Chondrocyte (in vitro differentiated cells): ENCODE results near the gene RND2. TPM values are rescaled to one million over a fixed set of nuclear protein-coding genes. Genes with fewer than 3 reads are reported as not detected.

Experiments
- DNase-seq: peaks from one replicate; pipeline ENCODE4 v3.0.0; 2021; ENCODE audit warnings: mixed read lengths, low spot score
- H3K27ac Mint-ChIP-seq: one replicate; pipeline ENCODE4 v1.8.0; 2021; ENCODE audit warnings: mild to moderate bottlenecking, moderate library complexity, mixed read lengths; ENCODE audit not compliant: unreplicated experiment
- H3K27me3 Mint-ChIP-seq: 2 replicates; pipeline ENCODE4 v1.8.0; 2021; ENCODE audit warnings: low read depth, mixed read lengths
- H3K36me3 Mint-ChIP-seq: 2 replicates; pipeline ENCODE4 v1.8.0; 2021; ENCODE audit warnings: low read depth, mixed read lengths
- H3K4me1 Mint-ChIP-seq: 2 replicates; pipeline ENCODE4 v1.8.0; 2021; ENCODE audit warnings: low read depth, mild to moderate bottlenecking, mixed read lengths
- H3K4me3 Mint-ChIP-seq: one replicate; pipeline ENCODE4 v1.8.0; 2021; ENCODE audit warnings: mild to moderate bottlenecking, moderate library complexity, mixed read lengths; ENCODE audit not compliant: unreplicated experiment
- H3K9me3 Mint-ChIP-seq: 2 replicates; pipeline ENCODE4 v1.8.0; 2021; ENCODE audit warnings: low read depth, mixed read lengths
- total RNA-seq: library from RNA; stranded (reverse); gene quantifications from 3 replicates; pipeline ENCODE4 v1.2.1, GENCODE V29; 2021
- TF ChIP-seq, protein P1 (sequence below): fragments of 200-600 bp; sonication (generic); IDR thresholded peaks from 2 replicates; pipeline ENCODE4 v1.5.0; 2021; ENCODE audit warnings: antibody characterized with exemption, mild to moderate bottlenecking, moderate library complexity

Gene RND2
- total RNA-seq, 1 donor from 2014 or later = 1.1 TPM

DNA sequence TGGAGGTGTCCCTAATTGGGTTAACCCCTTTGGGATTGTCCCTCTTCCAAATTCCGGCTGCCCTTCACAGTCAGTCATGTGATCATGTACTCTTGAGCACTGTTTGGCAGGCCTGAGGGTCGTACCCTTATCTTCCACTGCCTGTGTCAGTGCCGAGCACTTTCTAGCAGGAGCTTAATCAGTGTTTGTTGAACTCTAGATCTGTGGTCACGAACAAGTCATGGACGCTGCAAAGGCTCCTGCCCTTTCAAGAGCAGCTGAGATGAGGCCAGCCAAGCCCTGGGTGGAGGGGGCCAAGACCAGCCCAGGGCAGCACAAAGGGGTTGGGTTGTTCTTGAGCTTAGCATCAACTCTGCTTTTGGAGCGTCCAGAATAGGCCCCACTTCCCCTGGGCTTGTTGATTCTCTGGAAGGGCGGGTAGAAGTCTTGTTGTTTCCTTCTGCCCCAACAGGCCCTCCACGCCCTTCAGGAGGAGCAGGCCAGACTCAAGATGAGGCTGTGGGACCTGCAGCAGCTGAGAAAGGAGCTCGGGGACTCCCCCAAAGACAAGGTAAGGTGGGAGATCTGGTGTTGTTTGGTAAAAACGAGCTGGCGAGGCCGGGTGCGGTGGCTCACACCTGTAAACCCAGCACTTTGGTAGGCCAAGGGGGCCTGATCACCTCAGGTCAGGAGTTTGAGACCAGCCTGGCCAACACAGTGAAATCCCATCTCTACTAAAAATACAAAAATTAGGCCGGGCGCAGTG is 13.1 kb upstream of the RND2 start:
- H3K27me3 Mint-ChIP-seq = no peaks in the 10 kb centered on the region
- H3K36me3 Mint-ChIP-seq = peaks cover 18% of the 10 kb centered on the region
- no peak for DNase-seq
- peaks cover 18% of the 10 kb centered on the region for H3K4me1 Mint-ChIP-seq
- H3K9me3 Mint-ChIP-seq = no peaks in the 10 kb centered on the region
- H3K27ac Mint-ChIP-seq = no peak overlapping the region
- H3K4me3 Mint-ChIP-seq = no peak overlapping the region
- TF ChIP-seq, protein P1, sequence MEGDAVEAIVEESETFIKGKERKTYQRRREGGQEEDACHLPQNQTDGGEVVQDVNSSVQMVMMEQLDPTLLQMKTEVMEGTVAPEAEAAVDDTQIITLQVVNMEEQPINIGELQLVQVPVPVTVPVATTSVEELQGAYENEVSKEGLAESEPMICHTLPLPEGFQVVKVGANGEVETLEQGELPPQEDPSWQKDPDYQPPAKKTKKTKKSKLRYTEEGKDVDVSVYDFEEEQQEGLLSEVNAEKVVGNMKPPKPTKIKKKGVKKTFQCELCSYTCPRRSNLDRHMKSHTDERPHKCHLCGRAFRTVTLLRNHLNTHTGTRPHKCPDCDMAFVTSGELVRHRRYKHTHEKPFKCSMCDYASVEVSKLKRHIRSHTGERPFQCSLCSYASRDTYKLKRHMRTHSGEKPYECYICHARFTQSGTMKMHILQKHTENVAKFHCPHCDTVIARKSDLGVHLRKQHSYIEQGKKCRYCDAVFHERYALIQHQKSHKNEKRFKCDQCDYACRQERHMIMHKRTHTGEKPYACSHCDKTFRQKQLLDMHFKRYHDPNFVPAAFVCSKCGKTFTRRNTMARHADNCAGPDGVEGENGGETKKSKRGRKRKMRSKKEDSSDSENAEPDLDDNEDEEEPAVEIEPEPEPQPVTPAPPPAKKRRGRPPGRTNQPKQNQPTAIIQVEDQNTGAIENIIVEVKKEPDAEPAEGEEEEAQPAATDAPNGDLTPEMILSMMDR = no peak

- DNase-seq = no peak
- Mint-ChIP-seq H3K4me1 (peaks cover 15% of the 10 kb centered on the region), H3K27ac (no peak overlapping the region), H3K36me3 (peaks cover 23% of the 10 kb centered on the region), H3K4me3 (no peak overlapping the region), H3K27me3 (no peaks in the 10 kb centered on the region), H3K9me3 (no peaks in the 10 kb centered on the region)
- TF ChIP-seq, protein P1 = no peak
Measured at GRCh38 chr17:43013296-43013695, 11.7 kb upstream of the RND2 start.

DNA sequence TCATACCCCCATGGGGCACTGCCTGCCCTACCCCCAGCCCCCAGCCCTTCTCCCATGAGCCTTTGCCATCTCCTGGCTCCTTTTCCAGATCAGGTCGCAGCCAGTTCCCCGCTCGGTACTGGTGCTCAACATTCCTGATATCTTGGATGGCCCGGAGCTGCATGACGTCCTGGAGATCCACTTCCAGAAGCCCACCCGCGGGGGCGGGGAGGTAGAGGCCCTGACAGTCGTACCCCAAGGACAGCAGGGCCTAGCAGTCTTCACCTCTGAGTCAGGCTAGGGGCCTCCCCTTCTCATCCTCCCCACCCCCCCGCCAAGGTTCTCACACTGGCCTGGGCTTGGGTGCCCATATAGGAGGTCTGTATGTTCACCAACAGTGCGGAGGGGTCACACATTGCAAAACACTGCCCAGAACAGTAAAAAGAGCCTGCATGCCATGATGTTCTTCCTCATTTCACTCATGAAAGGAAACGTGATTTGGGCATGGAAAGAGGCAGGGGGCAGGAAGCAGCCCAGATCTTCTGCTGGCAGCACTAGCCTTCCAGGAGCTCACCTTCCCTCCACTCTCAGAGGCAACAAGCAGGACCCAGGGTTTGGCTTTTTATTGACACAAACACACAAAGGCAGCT is 10.9 kb upstream of the RND2 start:
- Mint-ChIP-seq H3K36me3 (peaks cover 25% of the 10 kb centered on the region), H3K4me1 (peaks cover 23% of the 10 kb centered on the region), H3K9me3 (no peaks in the 10 kb centered on the region), H3K27me3 (no peaks in the 10 kb centered on the region), H3K4me3 (no peak overlapping the region), H3K27ac (no peak overlapping the region)
- TF ChIP-seq, protein P1 = no peak
- DNase-seq = no peak

GRCh38 chr17:43014649-43015542 is 10.1 kb upstream of the RND2 start:
- Mint-ChIP-seq H3K36me3 (peaks cover 28% of the 10 kb centered on the region), H3K9me3 (no peaks in the 10 kb centered on the region), H3K27ac (peak overlapping the region; percentile 68), H3K4me1 (peaks cover 31% of the 10 kb centered on the region), H3K4me3 (no peak overlapping the region), H3K27me3 (no peaks in the 10 kb centered on the region)
- DNase-seq = no peak
- TF ChIP-seq, protein P1 = no peak

DNA sequence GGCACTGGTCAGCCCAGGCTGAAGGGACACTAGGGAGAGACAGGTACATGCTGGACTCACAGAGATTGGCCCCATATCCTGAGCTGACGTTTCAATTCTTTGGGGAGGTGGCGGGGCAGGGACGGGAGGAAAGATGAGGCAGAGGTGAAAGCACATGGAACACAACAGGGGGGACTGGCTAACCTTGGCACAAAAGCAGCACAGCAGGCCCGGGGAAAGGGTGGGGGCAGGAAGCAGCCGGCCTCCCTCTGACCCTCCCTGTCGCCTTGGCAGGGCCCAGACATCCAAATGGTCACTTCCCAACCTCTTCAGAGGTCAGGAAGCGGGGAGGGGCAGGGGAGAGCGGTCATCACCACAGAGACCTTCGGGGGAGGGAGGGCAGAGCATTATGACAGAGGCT is 9.5 kb upstream of the RND2 start:
- H3K27ac Mint-ChIP-seq = peak overlapping the region; percentile 68

More for the DNA sequence above, 9.5 kb upstream of the RND2 start:
- TF ChIP-seq, protein P1 = no peak
- H3K4me1 Mint-ChIP-seq = peaks cover 30% of the 10 kb centered on the region
- peaks cover 28% of the 10 kb centered on the region for H3K36me3 Mint-ChIP-seq
- H3K27me3 Mint-ChIP-seq = no peaks in the 10 kb centered on the region
- DNase-seq = no peak
- H3K9me3 Mint-ChIP-seq = no peaks in the 10 kb centered on the region
- no peak overlapping the region for H3K4me3 Mint-ChIP-seq
